Activated naive CD8-positive, alpha-beta T cell treated with anti-CD3 and anti-CD28 coated beads, Interleukin-2, amount 10 ng/mL, durations not matched to agents 7 days and 5 days (primary cell): Measurements from ENCODE around the gene NRDE2. TPM values are rescaled to one million over a fixed set of nuclear protein-coding genes. Genes with fewer than 3 reads are reported as not detected.
"Not testable (repeated sequence)": the region's sequence is repeated elsewhere in the genome, so short reads cannot be mapped to it uniquely, and the experiment has no call there.

Experiments
- ATAC-seq: fragments of 150-1000 bp; cut with Tn5 transposase; one replicate; pipeline ENCODE4 v1.10.0; 2021; ENCODE audit warnings: low read depth, moderate library complexity
- POLR2A ChIA-PET: fragments of 350-600 bp; sonication (Branson Sonifier 250); formaldehyde crosslinking; loops from one replicate; lab custom pipeline; 2021; ENCODE audit warnings: antibody characterized with exemption; lab: Charles Lee
- DNase-seq: peaks from one replicate; pipeline ENCODE4 v3.0.0; 2021
- H3K27ac Mint-ChIP-seq: one replicate; pipeline ENCODE4 v1.8.0; 2022; ENCODE audit warnings: mild to moderate bottlenecking, mixed read lengths
- H3K27me3 Mint-ChIP-seq: one replicate; pipeline ENCODE4 v1.8.0; 2022; ENCODE audit warnings: mild to moderate bottlenecking, moderate library complexity, mixed read lengths
- H3K36me3 Mint-ChIP-seq: one replicate; pipeline ENCODE4 v1.8.0; 2021; ENCODE audit warnings: mild to moderate bottlenecking, mixed read lengths
- H3K4me1 Mint-ChIP-seq: one replicate; pipeline ENCODE4 v1.8.0; 2021; ENCODE audit warnings: mixed read lengths
- H3K4me3 Mint-ChIP-seq: one replicate; pipeline ENCODE4 v1.8.0; 2022; ENCODE audit warnings: mild to moderate bottlenecking, moderate library complexity, mixed read lengths
- H3K9me3 Mint-ChIP-seq: one replicate; pipeline ENCODE4 v1.8.0; 2021; ENCODE audit warnings: mixed read lengths
- total RNA-seq, 2 experiments: library from RNA; stranded (reverse); gene quantifications; one replicate each; pipeline ENCODE4 v1.2.3, GENCODE V29; 2021

The NRDE2 gene
- total RNA-seq, 2 experiments from 2014 or later: 25.4 TPM

- POLR2A ChIA-PET: no interaction called here
- no peaks in the 10 kb centered on the region for H3K36me3 Mint-ChIP-seq
- H3K27ac Mint-ChIP-seq: no peak overlapping the region
- no peak overlapping the region for H3K4me3 Mint-ChIP-seq
- no peak for DNase-seq
- no peak for ATAC-seq
- H3K9me3 Mint-ChIP-seq: no peaks in the 10 kb centered on the region
- no peaks in the 10 kb centered on the region for H3K4me1 Mint-ChIP-seq
- H3K27me3 Mint-ChIP-seq: peaks cover 6% of the 10 kb centered on the region
These were observed 25.2 kb upstream of the NRDE2 start for GRCh38 chr14:90356925-90357324.

GRCh38 chr14:90355540-90356518 is 24.1 kb upstream of the NRDE2 start:
- no peaks in the 10 kb centered on the region for H3K36me3 Mint-ChIP-seq
- no peak overlapping the region for H3K27ac Mint-ChIP-seq
- no peak for DNase-seq
- H3K4me1 Mint-ChIP-seq: no peaks in the 10 kb centered on the region
- no peak for ATAC-seq
- peaks cover 6% of the 10 kb centered on the region for H3K27me3 Mint-ChIP-seq
- no peak overlapping the region for H3K4me3 Mint-ChIP-seq
- H3K9me3 Mint-ChIP-seq: no peaks in the 10 kb centered on the region
- POLR2A ChIA-PET: no interaction called here

GRCh38 chr14:90354551-90355298 is 23.0 kb upstream of the NRDE2 start:
- no peaks in the 10 kb centered on the region for H3K9me3 Mint-ChIP-seq
- DNase-seq: no peak
- POLR2A ChIA-PET: no interaction called here
- no peaks in the 10 kb centered on the region for H3K4me1 Mint-ChIP-seq
- H3K36me3 Mint-ChIP-seq: no peaks in the 10 kb centered on the region
- no peak overlapping the region for H3K4me3 Mint-ChIP-seq
- ATAC-seq: no peak
- H3K27me3 Mint-ChIP-seq: peaks cover 7% of the 10 kb centered on the region
- H3K27ac Mint-ChIP-seq: no peak overlapping the region

- POLR2A ChIA-PET: no interaction called here
- H3K4me3 Mint-ChIP-seq: no peak overlapping the region
- H3K27ac Mint-ChIP-seq: no peak overlapping the region
- no peak for DNase-seq
- no peaks in the 10 kb centered on the region for H3K9me3 Mint-ChIP-seq
- H3K27me3 Mint-ChIP-seq: peaks cover 4% of the 10 kb centered on the region
- ATAC-seq: no peak
- no peaks in the 10 kb centered on the region for H3K4me1 Mint-ChIP-seq
- H3K36me3 Mint-ChIP-seq: no peaks in the 10 kb centered on the region
These were observed 18.0 kb upstream of the NRDE2 start for GRCh38 chr14:90349739-90350138.

- H3K4me3 Mint-ChIP-seq: no peak overlapping the region
- POLR2A ChIA-PET: no interaction called here
- peaks cover 1% of the 10 kb centered on the region for H3K27me3 Mint-ChIP-seq
- H3K9me3 Mint-ChIP-seq: no peaks in the 10 kb centered on the region
- no peak for ATAC-seq
- H3K4me1 Mint-ChIP-seq: no peaks in the 10 kb centered on the region
- H3K36me3 Mint-ChIP-seq: no peaks in the 10 kb centered on the region
- H3K27ac Mint-ChIP-seq: no peak overlapping the region
- no peak for DNase-seq
These were observed 16.5 kb upstream of the NRDE2 start for GRCh38 chr14:90348270-90348669.

GRCh38 chr14:90345239-90345557 is 13.5 kb upstream of the NRDE2 start:
- H3K27me3 Mint-ChIP-seq: peaks cover 6% of the 10 kb centered on the region
- no peak for ATAC-seq
- H3K9me3 Mint-ChIP-seq: no peaks in the 10 kb centered on the region
- POLR2A ChIA-PET: no interaction called here
- no peaks in the 10 kb centered on the region for H3K4me1 Mint-ChIP-seq
- no peak overlapping the region for H3K27ac Mint-ChIP-seq
- no peaks in the 10 kb centered on the region for H3K36me3 Mint-ChIP-seq
- DNase-seq: no peak
- H3K4me3 Mint-ChIP-seq: no peak overlapping the region

GRCh38 chr14:90344331-90345238 is 12.8 kb upstream of the NRDE2 start:
- POLR2A ChIA-PET: no interaction called here
- Mint-ChIP-seq H3K36me3 (no peaks in the 10 kb centered on the region), H3K27ac (no peak overlapping the region), H3K9me3 (no peaks in the 10 kb centered on the region), H3K4me1 (no peaks in the 10 kb centered on the region), H3K4me3 (no peak overlapping the region), H3K27me3 (peaks cover 5% of the 10 kb centered on the region)
- DNase-seq: no peak
- no peak for ATAC-seq

GRCh38 chr14:90342327-90342726 is 10.6 kb upstream of the NRDE2 start:
- no peaks in the 10 kb centered on the region for H3K36me3 Mint-ChIP-seq
- ATAC-seq (no peak), DNase-seq (no peak)
- H3K27me3 Mint-ChIP-seq: peaks cover 11% of the 10 kb centered on the region
- no peaks in the 10 kb centered on the region for H3K4me1 Mint-ChIP-seq
- POLR2A ChIA-PET: no interaction called here
- no peaks in the 10 kb centered on the region for H3K9me3 Mint-ChIP-seq
- no peak overlapping the region for H3K27ac Mint-ChIP-seq
- no peak overlapping the region for H3K4me3 Mint-ChIP-seq

GRCh38 chr14:90341784-90342183 is 10.0 kb upstream of the NRDE2 start:
- H3K27me3 Mint-ChIP-seq: peaks cover 17% of the 10 kb centered on the region
- no peaks in the 10 kb centered on the region for H3K9me3 Mint-ChIP-seq
- no peak for DNase-seq
- no peak overlapping the region for H3K27ac Mint-ChIP-seq
- ATAC-seq: no peak
- POLR2A ChIA-PET: no interaction called here
- no peaks in the 10 kb centered on the region for H3K36me3 Mint-ChIP-seq
- H3K4me3 Mint-ChIP-seq: no peak overlapping the region
- H3K4me1 Mint-ChIP-seq: no peaks in the 10 kb centered on the region

GRCh38 chr14:90341232-90341631 is 9.5 kb upstream of the NRDE2 start:
- H3K27ac Mint-ChIP-seq, POLR2A ChIA-PET, H3K4me3 Mint-ChIP-seq, ATAC-seq, H3K9me3 Mint-ChIP-seq, H3K36me3 Mint-ChIP-seq, H3K4me1 Mint-ChIP-seq, DNase-seq: not testable (repeated sequence)
- peaks cover 21% of the 10 kb centered on the region for H3K27me3 Mint-ChIP-seq

- no peak for ATAC-seq
- H3K27ac Mint-ChIP-seq: no peak overlapping the region
- no peaks in the 10 kb centered on the region for H3K36me3 Mint-ChIP-seq
These were observed 5.2 kb upstream of the NRDE2 start for GRCh38 chr14:90336985-90337384.

GRCh38 chr14:90336401-90336800 is 4.7 kb upstream of the NRDE2 start:
- no peak overlapping the region for H3K27ac Mint-ChIP-seq
- peaks cover 35% of the 10 kb centered on the region for H3K27me3 Mint-ChIP-seq
- ATAC-seq (no peak), DNase-seq (no peak)
- H3K4me3 Mint-ChIP-seq: no peak overlapping the region
- H3K4me1 Mint-ChIP-seq: peaks cover 6% of the 10 kb centered on the region
- no peaks in the 10 kb centered on the region for H3K9me3 Mint-ChIP-seq
- no peaks in the 10 kb centered on the region for H3K36me3 Mint-ChIP-seq
- POLR2A ChIA-PET: no interaction called here

More at GRCh38 chr14:90336985-90337384, 5.2 kb upstream of the NRDE2 start:
- Mint-ChIP-seq H3K4me3 (no peak overlapping the region), H3K4me1 (peaks cover 4% of the 10 kb centered on the region), H3K27me3 (peaks cover 38% of the 10 kb centered on the region), H3K9me3 (no peaks in the 10 kb centered on the region)
- POLR2A ChIA-PET: no interaction called here
- no peak for DNase-seq

GRCh38 chr14:90332271-90332584 is 487 bp upstream of the NRDE2 start:
- DNase-seq (no peak), ATAC-seq (no peak)
- peaks cover 25% of the 10 kb centered on the region for H3K27me3 Mint-ChIP-seq
- peaks cover 18% of the 10 kb centered on the region for H3K4me1 Mint-ChIP-seq
- H3K36me3 Mint-ChIP-seq: peaks cover 2% of the 10 kb centered on the region
- H3K27ac Mint-ChIP-seq: peak overlapping the region; percentile 89
- no peaks in the 10 kb centered on the region for H3K9me3 Mint-ChIP-seq
- H3K4me3 Mint-ChIP-seq: peak overlapping the region; percentile 94
- POLR2A ChIA-PET: interaction anchor here (1.2 to 2.2 kb wide), 3 partner anchors 10 to 52 kb away, joined by 3 to 12 read pairs (median 7); no protein-coding TSS in a partner anchor
